HG03280 (cell line): ENCODE data around the gene PHKB.
"Not testable (repeated sequence)": the region's sequence is repeated elsewhere in the genome, so short reads cannot be mapped to it uniquely, and the experiment has no call there.

Experiments
- ATAC-seq: cut with Tn5 transposase; IDR thresholded peaks from one replicate; pipeline ENCODE4 v1.9.1; 2021; ENCODE audit warnings: mild to moderate bottlenecking, moderate library complexity; ENCODE audit not compliant: unreplicated experiment

PHKB gene

GRCh38 chr16:47468070-47468689 is 7.0 kb downstream of the PHKB start:
- ATAC-seq: not testable (repeated sequence)

GRCh38 chr16:47469227-47469626 is 8.1 kb downstream of the PHKB start:
- ATAC-seq: no peak

DNA sequence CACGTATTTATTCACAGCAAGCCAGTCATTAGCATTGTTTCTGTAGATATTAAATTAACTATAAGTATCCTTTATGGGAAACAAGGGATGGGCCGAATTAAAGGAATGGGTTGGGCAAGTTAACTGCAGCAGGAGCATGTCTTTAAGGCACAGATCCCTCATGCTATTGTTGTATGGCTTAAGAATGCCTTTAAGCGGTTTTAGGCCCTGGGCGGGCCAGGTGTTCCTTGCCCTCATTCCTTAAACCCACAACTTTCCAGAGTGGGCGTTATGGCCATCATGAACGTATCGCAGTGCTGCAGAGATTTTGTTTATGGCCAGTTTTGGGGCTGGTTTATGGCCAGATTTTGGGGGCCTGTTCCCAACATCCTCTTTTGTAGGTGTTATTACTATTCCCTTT is 9.1 kb downstream of the PHKB start:
- ATAC-seq: no peak

- ATAC-seq: no peak
These were observed 9.7 kb downstream of the PHKB start for GRCh38 chr16:47470810-47471209.

GRCh38 chr16:47473004-47473403 is 11.9 kb downstream of the PHKB start:
- ATAC-seq: not testable (repeated sequence)

GRCh38 chr16:47473792-47474191 is 12.7 kb downstream of the PHKB start:
- no peak for ATAC-seq

DNA sequence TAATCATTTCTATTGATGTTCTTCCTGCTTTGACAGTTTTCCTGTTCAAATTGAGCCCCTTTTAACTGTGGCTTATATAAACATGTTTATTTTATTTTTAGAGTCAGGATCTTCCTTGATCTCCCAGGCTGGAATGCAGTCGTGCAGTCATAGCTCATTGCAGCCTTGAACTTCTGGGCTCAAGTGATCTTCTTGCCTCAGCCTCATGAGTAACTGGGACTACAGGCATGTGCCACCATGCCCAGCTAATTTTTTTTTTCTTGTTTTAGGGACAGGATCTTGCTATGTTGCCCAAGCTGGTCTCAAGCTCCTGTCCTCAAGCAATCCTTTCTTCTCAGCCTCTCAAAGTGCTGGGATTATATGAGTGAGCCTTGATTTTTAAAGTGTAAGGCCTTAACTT is 14.7 kb downstream of the PHKB start:
- ATAC-seq: no peak

DNA sequence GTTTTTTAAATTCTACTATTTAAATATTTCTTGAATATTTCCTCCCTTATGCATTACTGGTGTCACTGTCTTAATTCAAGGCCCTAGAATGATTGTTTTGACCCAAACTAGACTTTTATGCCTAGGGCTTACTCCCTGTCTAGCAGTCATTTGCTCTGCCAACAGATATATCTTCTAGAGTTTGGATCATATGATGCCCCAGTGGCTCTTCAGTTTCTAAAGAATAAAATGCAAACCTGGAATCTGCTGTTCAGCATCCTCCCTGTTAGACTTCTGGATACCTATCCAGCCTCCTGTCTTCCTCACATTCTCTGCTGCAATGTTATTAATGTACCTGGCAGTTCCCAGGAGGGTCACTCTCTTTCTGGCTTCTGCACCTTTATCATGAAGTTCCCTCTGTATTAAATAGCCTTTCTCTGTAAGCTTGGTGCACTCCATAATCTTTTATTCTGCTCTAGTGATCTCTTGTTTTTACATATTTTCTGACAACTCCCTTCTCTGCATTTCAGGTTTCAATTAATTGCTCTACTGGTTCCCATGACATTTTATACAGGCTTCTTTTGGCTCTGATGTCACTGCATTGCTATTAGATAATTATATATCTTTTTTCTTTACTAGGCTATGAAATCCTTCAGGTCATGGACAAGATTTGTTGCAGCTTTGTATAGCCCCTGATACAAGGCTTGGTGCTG is 15.7 kb downstream of the PHKB start:
- no peak for ATAC-seq

DNA sequence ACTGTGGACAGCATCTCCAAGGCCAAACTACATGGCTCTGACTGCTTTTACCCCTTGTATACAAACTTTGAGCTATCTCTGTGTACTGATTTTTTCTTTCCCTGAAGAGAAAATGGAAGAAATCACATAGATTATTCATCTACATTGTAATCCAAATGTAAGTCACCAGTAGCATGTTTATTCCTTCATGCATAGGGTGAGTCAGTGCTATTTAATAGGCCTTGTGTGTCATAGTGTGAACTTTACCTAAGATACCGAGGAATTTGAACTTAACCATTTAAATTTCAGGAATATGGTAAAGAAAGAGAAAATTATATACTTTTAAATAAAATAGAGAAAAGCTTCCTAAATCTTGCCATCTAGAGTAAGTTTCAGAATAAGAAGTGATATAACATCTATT is 16.5 kb downstream of the PHKB start:
- ATAC-seq: no peak

DNA sequence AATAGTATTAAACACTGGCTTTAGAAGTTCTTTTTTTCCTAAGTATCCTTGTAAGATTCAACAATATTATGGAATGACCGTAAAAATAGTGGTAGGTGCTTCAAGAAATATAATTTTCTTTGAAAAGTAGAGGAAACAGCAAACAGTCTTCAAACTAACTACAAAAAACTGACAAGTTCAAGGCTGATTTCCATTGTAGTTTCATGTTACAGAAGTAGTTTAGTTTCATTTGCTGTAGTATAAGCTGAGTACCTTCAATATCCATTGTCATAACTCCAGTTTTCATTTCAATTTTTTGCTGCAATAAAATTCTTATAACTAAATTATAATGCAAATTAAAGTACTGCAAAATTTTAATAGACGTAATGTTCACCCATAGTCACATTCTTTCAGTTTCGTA is 19.3 kb downstream of the PHKB start:
- ATAC-seq: no peak

DNA sequence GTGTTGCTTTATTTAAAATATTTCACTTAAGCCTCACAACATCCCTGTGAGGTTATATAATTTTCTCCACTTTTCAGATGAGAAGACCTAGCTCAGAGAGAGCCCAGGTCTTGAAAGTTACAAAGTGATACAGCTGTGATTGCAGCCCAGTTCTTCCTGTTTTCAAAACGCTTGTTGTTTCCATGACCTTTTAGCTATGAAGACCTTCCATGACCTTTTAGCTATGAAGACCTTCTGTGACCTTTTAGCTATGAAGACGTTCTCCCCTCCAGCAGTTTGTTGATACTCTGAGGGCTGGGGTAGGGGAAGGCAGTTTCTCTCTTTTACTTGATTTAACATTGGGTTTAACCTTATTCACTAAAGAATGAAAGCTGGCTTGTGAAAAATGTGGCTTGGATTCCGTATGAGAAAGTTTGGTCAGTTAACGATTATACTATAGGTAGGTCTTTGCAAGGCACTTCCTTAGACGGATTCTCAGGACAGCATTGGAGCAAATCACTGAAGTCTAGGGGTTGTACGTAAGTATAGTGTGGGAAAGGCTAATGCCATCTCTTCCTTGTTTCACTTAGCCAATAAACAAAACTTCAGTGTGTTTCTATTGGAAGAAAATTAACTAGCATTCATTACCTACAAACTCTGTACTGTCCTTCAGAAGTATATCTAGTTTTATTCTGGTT is 20.7 kb downstream of the PHKB start:
- ATAC-seq: no peak

DNA sequence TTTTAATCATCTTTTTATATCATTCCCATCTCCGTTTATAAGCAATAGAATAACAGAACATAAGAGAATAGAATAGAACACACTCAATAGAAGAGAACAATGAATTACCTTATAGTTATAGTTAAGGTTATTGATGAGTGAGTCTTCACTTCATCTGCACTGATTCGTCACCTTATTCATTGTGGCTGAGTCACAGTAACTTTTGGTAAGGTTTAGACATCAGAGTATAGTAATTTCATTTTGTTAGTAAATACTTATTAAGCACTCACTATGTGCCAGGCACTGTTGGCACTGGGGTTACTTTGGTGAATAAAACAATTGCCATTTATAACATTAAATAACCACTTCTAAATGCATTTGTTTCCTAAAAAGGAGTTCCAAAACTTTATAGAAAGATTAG is 22.5 kb downstream of the PHKB start:
- ATAC-seq: no peak

DNA sequence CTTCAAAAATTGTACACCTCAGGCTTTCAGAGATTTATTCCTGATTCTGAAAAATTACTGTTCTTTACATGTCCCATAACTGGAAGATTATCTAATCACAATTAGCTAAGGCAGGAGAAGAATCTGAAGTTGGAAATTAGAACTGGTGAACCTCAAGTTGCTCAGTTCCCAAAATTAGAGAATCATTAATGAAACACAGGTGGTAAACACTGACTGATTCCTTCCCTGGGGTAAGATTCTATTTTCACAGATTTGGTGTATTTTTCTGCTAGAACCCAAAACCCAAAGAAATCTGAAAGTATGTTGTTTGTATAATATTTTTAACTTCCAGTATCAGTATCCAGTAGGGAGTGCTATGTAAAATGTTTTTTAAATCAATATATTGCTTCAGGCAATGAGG is 25.7 kb downstream of the PHKB start:
- ATAC-seq: no peak

DNA sequence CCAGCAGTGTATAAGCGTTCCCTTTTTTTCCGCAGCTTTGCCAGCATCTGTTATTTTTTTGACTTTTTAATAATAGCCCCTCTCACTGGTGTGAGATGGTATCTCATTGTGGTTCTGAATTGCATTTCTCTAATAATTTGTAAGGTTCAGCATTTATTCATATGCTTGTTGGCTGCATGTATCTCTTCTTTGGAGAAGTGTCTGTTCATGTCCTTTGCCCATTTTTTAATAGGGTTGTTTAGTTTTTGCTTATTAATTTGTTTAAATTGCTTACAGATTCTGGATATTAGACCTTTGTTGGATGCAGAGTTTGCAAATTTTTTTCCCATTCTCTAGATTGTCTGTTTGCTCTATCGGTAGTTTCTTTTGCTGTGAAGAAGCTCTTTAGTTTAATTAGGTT is 26.9 kb downstream of the PHKB start:
- no peak for ATAC-seq

DNA sequence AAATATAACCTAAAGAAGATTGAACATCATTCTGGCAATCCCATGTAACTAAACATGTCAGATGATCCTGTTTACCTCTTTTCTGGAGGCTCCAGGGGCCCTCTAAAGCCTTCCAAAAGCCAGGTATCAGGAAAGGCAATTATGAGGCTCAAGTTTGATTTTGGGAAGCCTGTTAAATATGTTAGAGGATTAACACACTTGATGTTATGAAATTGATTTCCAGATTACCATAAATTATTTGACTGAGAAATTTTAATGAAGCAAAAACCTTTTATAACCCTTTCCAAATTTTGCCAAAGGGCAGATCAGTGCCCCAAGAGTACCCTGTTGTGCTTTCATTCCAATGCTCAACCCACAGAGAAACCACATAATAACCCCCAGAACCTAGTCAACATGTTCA is 29.3 kb downstream of the PHKB start:
- no peak for ATAC-seq

DNA sequence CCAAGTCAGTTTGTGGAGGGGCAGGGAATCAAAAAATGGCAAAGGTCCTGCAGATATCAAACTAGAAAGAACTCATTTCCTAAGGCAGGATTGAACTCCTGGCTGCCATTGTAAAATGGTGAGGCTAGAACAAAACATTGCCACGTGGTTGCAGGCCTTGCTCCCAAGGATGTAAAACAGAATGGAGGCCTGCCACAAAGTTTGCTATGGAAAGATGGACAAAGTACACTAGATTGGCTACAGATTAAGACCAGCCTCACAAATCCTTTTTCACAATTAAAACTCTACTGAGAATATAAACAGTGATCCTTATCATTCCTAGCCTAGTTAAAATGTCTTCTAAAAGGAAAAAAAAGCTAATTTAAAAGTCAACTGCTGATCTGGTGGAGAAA is 30.9 kb downstream of the PHKB start:
- no peak for ATAC-seq

- peak; percentile 58 for ATAC-seq
These were observed 31.6 kb downstream of the PHKB start for GRCh38 chr16:47492428-47493377.

DNA sequence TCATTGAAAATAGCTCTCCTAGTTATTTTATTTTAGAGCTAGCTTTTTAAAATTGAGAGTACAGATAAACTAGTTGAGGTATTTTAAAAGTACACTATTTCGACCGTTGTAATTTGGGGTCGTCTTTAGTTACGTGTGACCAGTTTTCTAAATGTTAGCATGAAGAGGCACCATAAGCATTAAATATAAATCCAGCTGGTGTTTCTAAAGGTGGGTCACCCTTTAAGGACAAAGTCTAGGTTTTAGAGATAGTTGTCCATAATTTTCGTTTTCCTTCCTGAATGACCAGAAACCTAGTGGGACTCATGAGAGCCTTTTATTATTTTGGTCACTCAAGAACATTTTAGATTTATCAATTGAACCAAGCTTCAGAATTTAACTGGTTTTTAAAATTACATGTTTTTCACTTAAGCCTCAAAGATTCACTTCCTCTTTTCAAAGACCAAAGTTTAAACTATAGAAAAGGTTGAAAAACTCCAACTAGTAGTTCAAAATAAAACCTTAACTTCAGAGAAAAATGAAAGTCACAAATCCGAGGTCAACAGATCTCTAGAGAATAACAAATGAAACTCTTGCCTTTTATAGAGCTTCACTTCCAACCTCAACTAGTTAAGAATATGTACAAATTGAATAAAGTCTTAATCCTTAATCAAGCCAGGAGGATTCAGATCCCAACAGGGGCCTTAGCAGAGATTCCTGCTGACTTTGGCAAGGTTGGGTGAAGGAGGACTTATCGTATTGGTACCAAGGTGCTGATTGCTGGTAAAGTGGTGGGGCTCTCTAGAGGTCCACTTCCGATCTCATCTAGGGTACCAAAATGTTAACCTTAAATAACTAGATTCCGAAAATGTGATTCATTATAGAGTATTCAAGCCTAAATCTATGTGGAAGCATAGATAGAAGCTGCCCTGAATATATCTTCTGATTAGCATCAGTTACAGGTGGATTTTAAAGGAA is 32.5 kb downstream of the PHKB start:
- ATAC-seq: peak; percentile 67

DNA sequence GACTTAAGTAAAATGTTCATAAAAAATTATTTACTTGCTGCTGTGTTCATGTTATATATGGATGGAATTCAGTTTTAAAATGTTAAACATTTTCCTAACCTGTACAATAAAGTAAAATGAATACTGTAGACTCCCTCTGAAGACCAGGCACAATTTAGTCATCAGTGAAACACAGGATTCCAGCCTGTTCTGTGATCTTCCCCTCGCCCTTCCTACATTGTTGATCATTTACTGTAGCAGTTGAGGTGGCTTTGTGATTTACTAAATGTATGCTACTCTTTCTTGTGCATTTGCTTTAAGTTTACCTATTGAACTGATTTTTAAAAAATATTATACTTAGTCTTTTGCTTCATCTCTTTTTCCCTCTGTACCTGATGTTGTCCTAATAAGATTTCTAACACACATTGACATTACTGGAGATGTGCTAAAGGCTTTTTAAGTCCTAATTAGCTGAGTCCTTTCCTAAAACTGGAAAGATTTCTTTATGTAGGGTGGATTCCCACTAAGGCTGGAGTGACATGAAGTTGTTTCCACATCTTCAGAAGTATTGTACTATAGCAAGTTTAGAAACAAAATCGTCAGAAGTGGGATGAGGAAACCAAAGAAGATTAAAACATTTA is 38.1 kb downstream of the PHKB start:
- ATAC-seq: no peak
